GM21526 (cell line): ENCODE data around the gene ARL6IP5.

Experiments used
- ATAC-seq: cut with Tn5 transposase; IDR thresholded peaks from one replicate; pipeline ENCODE4 v1.9.1; 2021; ENCODE audit warnings: moderate library complexity; ENCODE audit not compliant: unreplicated experiment, low FRiP score

The ARL6IP5 gene

GRCh38 chr3:69085168-69085832 is 563 bp downstream of the ARL6IP5 start:
- peak; percentile 0 for ATAC-seq

- no peak for ATAC-seq
These were observed 1.3 kb downstream of the ARL6IP5 start for GRCh38 chr3:69085833-69086722.

GRCh38 chr3:69087030-69087791 is 2.5 kb downstream of the ARL6IP5 start:
- no peak for ATAC-seq

- ATAC-seq = peak; percentile 18
These were observed 3.3 kb downstream of the ARL6IP5 start for GRCh38 chr3:69088063-69088462.

GRCh38 chr3:69090021-69090420 is 5.3 kb downstream of the ARL6IP5 start:
- ATAC-seq = no peak

GRCh38 chr3:69091389-69092029 is 6.8 kb downstream of the ARL6IP5 start:
- no peak for ATAC-seq

- ATAC-seq = peak; percentile 71
These were observed 7.3 kb downstream of the ARL6IP5 start for GRCh38 chr3:69092030-69092516.

- no peak for ATAC-seq
These were observed 9.9 kb downstream of the ARL6IP5 start for GRCh38 chr3:69094467-69095205.

GRCh38 chr3:69095636-69096035 is 10.9 kb downstream of the ARL6IP5 start:
- ATAC-seq = no peak

GRCh38 chr3:69096299-69096698 is 11.6 kb downstream of the ARL6IP5 start:
- ATAC-seq = no peak

- ATAC-seq = no peak
These were observed 12.8 kb downstream of the ARL6IP5 start for GRCh38 chr3:69097407-69098086.

- no peak for ATAC-seq
These were observed 14.8 kb downstream of the ARL6IP5 start for GRCh38 chr3:69099576-69099975.

GRCh38 chr3:69102384-69102783 is 17.6 kb downstream of the ARL6IP5 start:
- no peak for ATAC-seq

- ATAC-seq = no peak
These were observed 18.4 kb downstream of the ARL6IP5 start for GRCh38 chr3:69103123-69103522.

GRCh38 chr3:69104586-69104985 is 19.8 kb downstream of the ARL6IP5 start:
- no peak for ATAC-seq

- ATAC-seq = no peak
These were observed 20.6 kb downstream of the ARL6IP5 start for GRCh38 chr3:69105320-69105719.

GRCh38 chr3:69107841-69108240 is 23.1 kb downstream of the ARL6IP5 start:
- no peak for ATAC-seq

GRCh38 chr3:69108811-69109210 is 24.1 kb downstream of the ARL6IP5 start:
- no peak for ATAC-seq

- ATAC-seq = no peak
These were observed 26.3 kb downstream of the ARL6IP5 start for GRCh38 chr3:69110941-69111546.
